ENCODE measurements around the gene SBF2. TPM values are rescaled to one million over a fixed set of nuclear protein-coding genes. Genes with fewer than 3 reads are reported as not detected.
A peak's percentile ranks its signal among the peaks of the same experiment; 100 is the strongest.

The SBF2 gene
- total and polyA plus RNA-seq, 2 donors (not counting 3 experiments of a cell fraction or from before 2014, with no cell fraction given), result 15.4 to 42.4 TPM

- H4K20me1 ChIP-seq (replicated peaks; ENCODE audit: control insufficient read depth, extremely low read depth, insufficient read depth, low read length), result no peaks in the 10 kb centered on the region
- no peaks in the 10 kb centered on the region for H3K9me1 ChIP-seq (replicated peaks; ENCODE audit: control insufficient read depth, extremely low read depth, insufficient read depth, low read length)
- ChIA-PET POLR2A (no interaction called here), CTCF (no interaction called here)
- FAIRE-seq (no peak), DNase-seq (ENCODE audit: low read depth, low spot score) (peak; percentile 19)
- peaks cover 5% of the 10 kb centered on the region for H3K79me2 ChIP-seq (ENCODE audit: control insufficient read depth, insufficient read depth, low read length)
- dilution Hi-C loops (cut with MboI; ENCODE audit: extremely low pct_ligation_motif_present, low sequenced_read_pairs), result no loop called here
- no peak overlapping the region for H3K9ac ChIP-seq (replicated peaks; ENCODE audit: extremely low read depth, insufficient read depth, low read length)
- peaks cover 10% of the 10 kb centered on the region for H3K4me1 ChIP-seq (ENCODE audit: control insufficient read depth, extremely low read depth, insufficient read depth, low read length)
- intact Hi-C loops (cut with micrococcal nuclease), result no loop called here
- no peak overlapping the region for H3K4me2 ChIP-seq (ENCODE audit: insufficient read depth, low read length)
- H3K36me3 ChIP-seq (ENCODE audit: control insufficient read depth in 2 of 2, extremely low read depth in 1 of 2, insufficient read depth in 2 of 2, low read length in 2 of 2), result no peaks in the 10 kb centered on the region
- H3K27ac ChIP-seq (ENCODE audit: insufficient read depth, low read depth, low read length), result no peak overlapping the region
- H3K27me3 ChIP-seq (ENCODE audit: control insufficient read depth in 2 of 2, insufficient read depth in 2 of 2, low read length in 2 of 2), result no peaks in the 10 kb centered on the region
- no TSS peak for BruUV-seq (replicated peaks)
- TF ChIP-seq FOS (IDR thresholded peaks at IDR 0.05; ENCODE audit: borderline replicate concordance, insufficient read depth, low read length) (no peak), GATA2 (IDR thresholded peaks at IDR 0.05; ENCODE audit: insufficient read depth, insufficient read length, low read depth, low read length) (peak; percentile 48)
- no peak overlapping the region for H2AFZ ChIP-seq (ENCODE audit: low read depth, low read length)
- no peak overlapping the region for H3K4me3 ChIP-seq (replicated peaks in 1 of 3; ENCODE audit: insufficient read depth in 1 of 3, low read depth in 1 of 3, low read length in 3 of 3)
- no peaks in the 10 kb centered on the region for H3K9me3 ChIP-seq (replicated peaks; ENCODE audit: control insufficient read depth, insufficient read depth, low read length)
These were observed 243.5 kb downstream of the SBF2 start for GRCh38 chr11:10050561-10050960.

DNA sequence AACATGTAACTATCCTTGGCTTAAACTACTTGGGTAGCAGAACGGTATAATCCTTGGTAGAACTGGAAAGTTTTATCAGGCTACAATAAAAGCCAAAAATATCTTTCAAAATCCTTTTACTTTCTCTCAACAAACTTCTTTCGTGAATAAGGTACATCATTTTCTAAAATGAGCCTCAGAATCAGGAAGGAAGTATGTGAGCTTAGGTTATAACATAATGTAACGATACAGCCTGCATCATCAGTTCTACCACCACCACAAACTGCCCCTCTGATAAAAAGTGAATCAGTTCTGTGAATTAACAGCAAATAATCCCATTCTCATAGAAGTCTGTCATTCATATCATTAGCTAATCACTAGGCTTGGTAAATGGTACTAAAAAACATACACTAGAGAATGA, 244.3 kb downstream of the SBF2 start:
- Histone ChIP-seq H3K36me3 (ENCODE audit: control insufficient read depth in 2 of 2, extremely low read depth in 1 of 2, insufficient read depth in 2 of 2, low read length in 2 of 2) (no peaks in the 10 kb centered on the region), H3K4me3 (replicated peaks in 1 of 3; ENCODE audit: insufficient read depth in 1 of 3, low read depth in 1 of 3, low read length in 3 of 3) (no peak overlapping the region), H3K27ac (ENCODE audit: insufficient read depth, low read depth, low read length) (no peak overlapping the region), H2AFZ (ENCODE audit: low read depth, low read length) (no peak overlapping the region), H3K4me1 (ENCODE audit: control insufficient read depth, extremely low read depth, insufficient read depth, low read length) (peaks cover 10% of the 10 kb centered on the region), H3K79me2 (ENCODE audit: control insufficient read depth, insufficient read depth, low read length) (peaks cover 5% of the 10 kb centered on the region), H4K20me1 (replicated peaks; ENCODE audit: control insufficient read depth, extremely low read depth, insufficient read depth, low read length) (no peaks in the 10 kb centered on the region), H3K4me2 (ENCODE audit: insufficient read depth, low read length) (no peak overlapping the region), H3K9me3 (replicated peaks; ENCODE audit: control insufficient read depth, insufficient read depth, low read length) (peaks cover under 1% of the 10 kb centered on the region), H3K9ac (replicated peaks; ENCODE audit: extremely low read depth, insufficient read depth, low read length) (no peak overlapping the region), H3K9me1 (replicated peaks; ENCODE audit: control insufficient read depth, extremely low read depth, insufficient read depth, low read length) (no peaks in the 10 kb centered on the region), H3K27me3 (ENCODE audit: control insufficient read depth in 2 of 2, insufficient read depth in 2 of 2, low read length in 2 of 2) (no peaks in the 10 kb centered on the region)
- intact Hi-C loops (cut with micrococcal nuclease) (no loop called here), dilution Hi-C loops (cut with MboI; ENCODE audit: extremely low pct_ligation_motif_present, low sequenced_read_pairs) (no loop called here)
- ChIA-PET CTCF (interaction anchor here (1.8 to 1.9 kb wide), 2 partner anchors 11 to 23 kb away, joined by 4 to 9 read pairs; no protein-coding TSS in a partner anchor), POLR2A (no interaction called here)
- DNase-seq (ENCODE audit: low read depth, low spot score) (no peak), FAIRE-seq (no peak)
- BruUV-seq (replicated peaks), result no TSS peak
- TF ChIP-seq JUN (IDR thresholded peaks at IDR 0.05; ENCODE audit: borderline replicate concordance, insufficient read depth, insufficient read length, low read depth) (no peak), MAX (IDR thresholded peaks at IDR 0.05; ENCODE audit: insufficient read depth, insufficient read length) (no peak), POLR2A (IDR thresholded peaks at IDR 0.05; ENCODE audit: low read depth, low read length) (no peak), MYC (IDR thresholded peaks at IDR 0.05; ENCODE audit: low read depth, low read length) (no peak), FOS (IDR thresholded peaks at IDR 0.05; ENCODE audit: borderline replicate concordance, insufficient read depth, low read length) (no peak), GATA2 (IDR thresholded peaks at IDR 0.05; ENCODE audit: insufficient read depth, insufficient read length, low read depth, low read length) (no peak), EZH2 (IDR thresholded peaks at IDR 0.05; ENCODE audit: borderline replicate concordance, low read depth, low read length, severe bottlenecking) (no peak), POLR2AphosphoS5 (IDR thresholded peaks at IDR 0.05; ENCODE audit: insufficient read depth, low read depth, low read length) (no peak)
- TF ChIP-seq, protein P1, sequence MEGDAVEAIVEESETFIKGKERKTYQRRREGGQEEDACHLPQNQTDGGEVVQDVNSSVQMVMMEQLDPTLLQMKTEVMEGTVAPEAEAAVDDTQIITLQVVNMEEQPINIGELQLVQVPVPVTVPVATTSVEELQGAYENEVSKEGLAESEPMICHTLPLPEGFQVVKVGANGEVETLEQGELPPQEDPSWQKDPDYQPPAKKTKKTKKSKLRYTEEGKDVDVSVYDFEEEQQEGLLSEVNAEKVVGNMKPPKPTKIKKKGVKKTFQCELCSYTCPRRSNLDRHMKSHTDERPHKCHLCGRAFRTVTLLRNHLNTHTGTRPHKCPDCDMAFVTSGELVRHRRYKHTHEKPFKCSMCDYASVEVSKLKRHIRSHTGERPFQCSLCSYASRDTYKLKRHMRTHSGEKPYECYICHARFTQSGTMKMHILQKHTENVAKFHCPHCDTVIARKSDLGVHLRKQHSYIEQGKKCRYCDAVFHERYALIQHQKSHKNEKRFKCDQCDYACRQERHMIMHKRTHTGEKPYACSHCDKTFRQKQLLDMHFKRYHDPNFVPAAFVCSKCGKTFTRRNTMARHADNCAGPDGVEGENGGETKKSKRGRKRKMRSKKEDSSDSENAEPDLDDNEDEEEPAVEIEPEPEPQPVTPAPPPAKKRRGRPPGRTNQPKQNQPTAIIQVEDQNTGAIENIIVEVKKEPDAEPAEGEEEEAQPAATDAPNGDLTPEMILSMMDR (IDR thresholded peaks at IDR 0.05; ENCODE audit: extremely low read depth in 1 of 2, insufficient read depth in 1 of 2, low read depth in 1 of 2, low read length in 2 of 2), result no peak
